Stimulated activated CD4-positive, alpha-beta T cell treated with anti-CD3 and anti-CD28 coated beads, Interleukin-4, amount 100 ng/mL, for 48 hours (primary cell): ENCODE measurements around the gene CGB8.
A peak's percentile ranks its signal among the peaks of the same experiment; 100 is the strongest.
"Not testable (repeated sequence)": the region's sequence is repeated elsewhere in the genome, so short reads cannot be mapped to it uniquely, and the experiment has no call there.

Experiments used
- DNase-seq, 2 donors: peaks; one replicate each; pipeline ENCODE4 v3.0.0-alpha.2; 2020; ENCODE audit warnings: low read depth in 2 of 2

CGB8 gene

DNA sequence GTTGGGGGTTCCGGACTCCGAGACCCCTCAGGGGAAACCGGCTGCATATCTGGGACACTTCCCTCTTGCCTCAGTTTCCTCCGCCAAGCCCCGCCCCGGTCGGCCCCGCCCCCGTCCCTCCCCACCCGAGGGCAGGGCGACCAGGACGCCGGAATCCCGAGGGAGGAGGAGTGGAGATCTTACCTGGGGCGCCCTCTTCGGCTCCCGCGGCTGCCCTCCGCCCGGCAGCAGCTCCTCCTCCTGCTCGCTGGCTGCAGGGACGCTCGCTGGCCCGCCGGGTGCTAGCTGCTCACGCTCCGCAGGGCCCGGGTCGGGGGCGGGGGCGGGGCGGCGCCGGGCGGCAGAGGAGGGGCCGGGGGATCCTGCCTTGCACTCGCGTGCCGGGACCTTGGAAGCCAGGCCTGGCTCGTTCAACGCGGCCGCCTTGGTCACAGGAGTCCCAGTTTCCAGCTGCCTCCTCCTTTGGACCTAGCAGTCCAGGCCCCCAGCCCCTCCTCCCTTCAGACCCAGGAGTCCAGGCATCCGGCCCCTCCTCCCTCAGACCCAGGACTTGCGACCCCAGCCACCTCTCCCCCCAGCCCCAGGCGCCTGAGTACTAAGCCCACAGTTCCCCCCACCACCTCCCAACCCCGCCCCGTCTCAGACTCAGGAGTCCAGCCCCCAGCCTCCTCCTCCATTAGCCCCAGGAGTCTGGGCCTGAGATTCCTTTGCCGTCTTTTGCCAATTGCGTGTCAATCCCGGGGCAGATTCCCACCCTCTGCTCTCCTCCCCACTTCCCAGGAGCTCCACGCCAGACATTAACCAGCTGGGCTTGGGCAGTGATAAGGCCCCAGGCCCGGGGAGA is 16.1 kb upstream of the CGB8 start, which contains the start of gene NTF4:
NTF4 (minus strand) TSS at position 51 of the 844 bp plus-strand sequence. CDS start 2,821 bp downstream, outside the sequence.
- no peak for DNase-seq

DNA sequence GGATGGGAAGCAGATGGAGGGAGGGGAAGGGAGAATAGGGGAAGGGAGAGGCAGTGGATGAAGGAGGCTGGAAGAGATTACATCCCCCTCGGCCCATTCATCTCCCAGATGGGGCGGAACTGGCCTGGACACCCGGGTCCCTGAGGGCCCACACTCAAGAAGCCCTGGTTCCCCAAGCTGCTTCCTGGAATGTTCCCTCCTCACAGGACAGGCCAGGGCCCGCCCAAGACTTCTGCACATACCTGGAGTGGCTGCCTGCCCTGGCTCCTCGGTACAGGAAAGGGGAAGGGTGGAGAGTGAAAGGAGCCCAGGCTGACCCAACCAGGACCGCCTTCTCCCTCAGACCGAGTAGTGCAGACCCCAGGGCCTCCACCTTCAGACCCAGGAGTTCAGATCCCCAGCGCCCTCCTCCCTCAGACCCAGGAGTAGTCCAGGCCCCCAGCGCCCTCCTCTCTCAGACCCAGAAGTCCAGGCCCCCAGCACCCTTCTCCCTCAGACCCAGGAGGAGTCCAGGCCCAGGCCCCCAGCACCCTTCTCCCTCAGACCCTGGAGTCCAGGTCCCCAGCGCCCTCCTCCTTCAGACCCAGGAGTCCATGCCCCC is 15.2 kb upstream of the CGB8 start:
- DNase-seq: no peak

- DNase-seq: no peak
These were observed 12.5 kb upstream of the CGB8 start for GRCh38 chr19:49061445-49061844.

- no peak for DNase-seq
These were observed 12.1 kb upstream of the CGB8 start for GRCh38 chr19:49061000-49061399.

- DNase-seq: no peak
These were observed 10.1 kb upstream of the CGB8 start for GRCh38 chr19:49059053-49059452.

DNA sequence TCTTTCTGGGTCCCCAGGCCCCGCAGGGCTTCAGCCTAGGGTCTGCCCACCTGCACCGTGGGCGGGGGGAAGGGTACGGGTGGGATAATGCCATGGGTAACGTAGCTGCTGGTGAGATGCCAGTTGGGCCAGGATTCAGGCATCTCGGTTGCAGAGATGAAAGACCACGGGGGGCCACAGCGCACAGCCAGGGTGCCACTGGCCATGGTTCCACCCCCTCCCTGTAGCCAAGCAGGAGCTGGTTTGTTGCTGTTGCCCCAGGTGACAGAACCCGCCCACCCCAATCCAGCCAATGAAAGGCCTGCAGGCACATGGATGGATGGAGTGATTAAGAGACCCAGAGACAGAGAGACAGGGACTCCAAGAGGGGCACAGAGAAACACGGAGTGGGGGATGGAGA is 9.7 kb upstream of the CGB8 start:
- DNase-seq: peak in 1 of 2 donors; percentile 24

DNA sequence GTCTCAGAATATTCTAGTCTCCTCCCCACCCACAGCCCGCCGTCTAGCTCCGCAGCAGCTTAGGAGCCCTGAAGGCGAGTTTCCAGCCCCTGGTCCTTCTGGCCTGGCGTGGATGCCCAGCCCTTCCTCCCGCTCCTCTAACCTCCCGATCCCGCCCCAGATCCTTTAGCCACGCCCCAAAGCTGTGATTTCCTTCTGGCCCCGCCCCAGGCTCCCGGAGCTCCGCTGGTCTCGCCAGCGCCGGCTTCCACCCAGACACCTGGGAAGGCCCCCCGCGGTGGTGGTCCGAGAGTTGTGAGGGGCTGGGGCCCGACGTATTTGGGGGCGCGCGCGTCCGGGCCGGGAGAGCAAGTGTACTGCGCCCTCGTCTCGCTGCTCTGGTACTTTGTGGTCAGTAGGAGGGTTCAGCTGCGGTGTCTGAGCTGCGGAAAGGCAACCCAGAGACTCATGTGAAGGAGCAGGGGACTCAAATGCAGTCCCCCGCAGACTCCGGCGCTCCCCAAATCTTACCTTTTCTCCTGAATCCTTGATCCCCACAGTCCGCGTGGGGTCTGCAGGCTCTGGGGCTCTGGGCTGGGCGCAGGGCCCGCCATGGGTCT is 8.8 kb upstream of the CGB8 start, which contains the start of gene CGB7:
CGB7 (minus strand) TSS at position 114 of the 599 bp plus-strand sequence. CDS start 2,374 bp downstream, outside the sequence.
- peak; percentile 22 to 47 for DNase-seq

DNA sequence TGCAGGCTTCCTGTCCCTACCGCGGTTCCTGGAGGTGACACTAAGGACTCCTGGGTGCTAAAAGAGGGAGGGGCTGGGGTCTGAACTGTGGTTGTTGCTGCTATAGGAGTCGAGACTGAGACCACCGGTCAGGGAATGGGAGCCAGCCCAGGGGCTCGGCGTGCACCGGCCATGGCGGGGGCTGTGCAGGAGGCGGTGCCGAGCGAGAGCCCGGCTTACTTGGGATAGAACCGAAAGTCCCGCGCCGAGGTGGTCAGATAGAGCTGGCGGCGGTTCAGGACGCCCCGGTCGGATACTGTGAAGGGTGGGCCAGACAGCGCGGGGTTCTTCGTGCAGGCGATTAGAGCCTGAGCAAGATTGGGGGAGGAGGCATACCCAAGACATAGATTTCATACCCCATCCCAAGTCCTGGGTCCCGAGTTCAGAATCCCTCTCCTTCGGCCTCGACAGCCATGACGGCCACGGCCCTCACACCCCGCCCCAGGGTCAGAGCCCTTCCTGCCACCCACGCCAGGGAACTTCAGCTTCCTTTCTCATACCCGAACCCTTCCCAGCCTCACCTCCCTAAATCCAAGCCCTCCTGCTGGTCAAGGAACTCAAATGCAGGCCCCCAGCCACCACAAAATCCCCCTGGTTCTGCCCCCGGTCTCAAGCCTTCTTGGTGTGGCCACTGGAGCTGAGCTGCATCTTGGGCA is 8.1 kb upstream of the CGB8 start:
- DNase-seq: not testable (repeated sequence)

- peak; percentile 24 to 26 for DNase-seq
These were observed 7.4 kb upstream of the CGB8 start for GRCh38 chr19:49056101-49056901.

GRCh38 chr19:49050376-49051033 is 1.6 kb upstream of the CGB8 start:
- not testable (repeated sequence) for DNase-seq

- DNase-seq: not testable (repeated sequence)
These were observed 923 bp upstream of the CGB8 start for GRCh38 chr19:49049834-49050233.

- not testable (repeated sequence) for DNase-seq
These were observed 5.4 kb downstream of the CGB8 start, which contains the start of gene CGB5 for GRCh38 chr19:49043548-49043947. Gene CGB5 (plus strand): TSS chr19:49043848. CDS start chr19:49044210, 362 bp downstream.

DNA sequence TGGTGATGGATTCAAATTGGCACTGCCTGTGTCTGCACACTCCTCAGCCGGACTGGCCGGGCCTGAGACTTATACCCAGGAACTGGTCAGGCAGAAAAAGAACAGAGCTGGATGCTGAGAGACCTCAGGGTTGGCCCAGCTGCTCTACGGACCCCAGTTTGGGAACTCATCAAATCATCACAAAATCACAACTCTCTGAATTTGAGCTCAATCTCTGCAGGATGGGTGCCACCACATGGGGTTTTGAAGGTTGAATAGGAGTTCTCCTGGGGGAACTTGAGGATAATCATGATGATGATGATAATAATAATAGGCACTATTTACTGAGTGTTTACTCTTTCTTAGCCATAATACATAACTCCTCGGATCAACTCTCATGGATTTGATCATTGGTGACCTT is 6.2 kb downstream of the CGB8 start:
- DNase-seq: not testable (repeated sequence)

- no peak for DNase-seq
These were observed 6.7 kb downstream of the CGB8 start for GRCh38 chr19:49042177-49042576.

DNA sequence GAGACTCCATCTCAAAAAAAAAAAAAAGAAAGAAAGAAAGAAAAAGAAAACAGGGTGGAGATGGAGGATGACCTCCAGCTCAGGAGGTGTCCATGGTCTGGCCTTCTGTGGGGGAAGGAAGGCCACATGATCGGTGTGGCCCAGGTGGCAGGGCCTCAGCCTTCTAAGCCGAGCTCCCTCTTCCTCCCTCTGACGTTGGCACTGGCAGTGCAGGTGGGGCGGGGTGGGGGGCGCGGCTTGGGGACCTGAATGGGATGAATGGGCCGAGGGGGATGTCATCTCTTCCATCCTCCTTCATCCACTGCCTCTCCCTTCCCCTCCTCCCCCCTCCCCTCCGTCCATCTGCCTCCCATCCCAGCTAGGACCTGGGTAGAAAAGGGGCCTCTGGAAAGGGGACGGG is 9.2 kb downstream of the CGB8 start:
- not testable (repeated sequence) for DNase-seq

DNA sequence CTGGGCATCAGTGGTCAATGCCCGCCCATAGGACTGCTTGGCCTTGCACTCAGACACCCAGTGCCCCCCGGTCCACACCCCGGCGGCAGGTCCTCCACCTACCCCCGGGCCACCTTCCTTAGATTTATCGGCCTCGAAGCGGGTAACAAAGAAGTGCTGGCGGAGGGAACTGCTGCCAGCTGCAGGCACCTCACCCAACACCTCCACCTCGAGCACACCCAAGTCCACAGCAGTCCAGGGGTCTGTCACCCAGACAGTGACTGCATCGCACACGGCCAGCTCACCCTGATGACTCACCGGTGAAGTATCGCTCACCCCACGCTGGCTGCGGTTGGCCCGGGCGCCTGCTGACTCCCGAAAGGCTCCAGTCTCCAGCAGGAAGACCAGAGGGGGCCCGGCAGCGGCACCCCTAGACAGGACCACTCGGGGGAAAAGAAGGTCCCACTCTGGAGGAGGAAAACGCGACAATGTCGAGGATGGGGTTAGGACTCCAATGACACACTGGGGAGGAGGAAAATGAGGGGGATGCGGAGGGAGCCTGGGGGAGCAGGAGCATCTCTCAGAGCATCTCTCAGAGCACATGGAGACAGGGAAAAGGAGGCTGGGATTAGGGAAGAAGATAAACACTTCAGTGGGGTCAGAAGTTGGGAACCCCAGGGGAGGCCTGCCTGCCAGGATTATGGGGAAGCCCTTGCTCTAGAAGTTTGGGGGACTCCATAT is 10.2 kb downstream of the CGB8 start:
- not testable (repeated sequence) for DNase-seq

GRCh38 chr19:49038111-49038510 is 10.8 kb downstream of the CGB8 start:
- DNase-seq: not testable (repeated sequence)

DNA sequence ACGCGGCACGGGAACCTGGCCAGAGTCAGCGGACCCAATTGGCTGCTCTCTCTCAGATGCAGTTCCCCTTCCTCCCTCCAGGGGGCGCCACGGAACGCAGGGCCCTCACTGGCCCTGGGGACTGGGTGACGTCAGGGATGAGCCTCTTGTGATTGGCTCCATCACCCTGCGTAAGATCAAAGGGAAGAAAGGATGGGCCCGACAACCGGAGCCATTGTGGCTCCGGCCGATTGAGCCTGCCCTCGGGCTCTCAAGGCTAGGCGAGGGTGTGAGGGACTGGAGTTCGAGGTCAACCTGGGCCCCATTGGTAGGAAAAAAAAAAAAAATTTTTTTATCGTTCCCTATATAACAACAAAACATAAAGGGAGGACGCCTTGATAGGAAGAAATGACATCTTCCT is 12.1 kb downstream of the CGB8 start, which contains the start of gene CGB1:
CGB1 (minus strand) TSS at position 81 of the 400 bp plus-strand sequence. CDS start 184 bp downstream, outside the sequence.
- DNase-seq: peak; percentile 48 to 62

DNA sequence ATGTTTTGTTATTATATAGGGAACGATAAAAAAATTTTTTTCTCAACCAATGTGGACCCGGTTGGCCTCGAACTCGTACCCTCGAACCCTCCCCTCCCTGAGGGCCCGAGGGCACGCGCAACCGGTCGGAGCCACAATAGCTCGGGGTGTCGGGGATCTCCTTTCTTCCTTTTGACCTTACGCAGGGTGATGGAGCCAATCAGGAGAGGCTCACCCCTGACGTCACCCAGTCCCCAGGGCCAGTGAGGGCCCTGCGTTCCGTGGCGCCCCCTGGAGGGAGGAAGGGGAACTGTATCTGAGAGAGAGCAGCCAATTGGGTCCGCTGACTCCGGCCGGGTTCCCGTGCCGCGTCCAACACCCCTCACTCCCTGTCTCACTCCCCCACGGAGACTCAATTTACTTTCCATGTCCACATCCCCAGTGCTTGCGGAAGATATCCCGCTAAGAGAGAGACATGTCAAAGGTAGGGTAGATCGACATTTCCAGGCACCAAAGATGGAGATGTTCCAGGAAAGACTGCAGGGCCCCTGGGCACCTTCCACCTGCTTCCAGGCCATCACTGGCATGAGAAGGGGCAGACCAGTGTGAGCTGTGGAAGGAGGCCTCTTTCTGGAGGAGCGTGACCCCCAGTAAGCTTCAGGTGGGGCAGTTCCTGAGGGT is 17.1 kb downstream of the CGB8 start, which contains the start of gene CGB2:
CGB2 (plus strand) TSS at position 249 of the 660 bp plus-strand sequence; CDS start at position 455, 206 bp downstream.
- peak; percentile 65 to 79 for DNase-seq
